Body of pancreas (tissue), 4 donors: Measurements from ENCODE around the gene SRRD. TPM values are rescaled to one million over a fixed set of nuclear protein-coding genes. Genes with fewer than 3 reads are reported as not detected.

Source experiments
- ATAC-seq: fragments of 150-250 bp; one replicate; pipeline ENCODE4 v1.9.1; 2016
- DNase-seq, 4 donors: peaks; one replicate each; pipeline ENCODE4 v3.0.0-alpha.2; 2019
- H3K27ac ChIP-seq, 4 donors: fragments of 200-600 bp; sonication (generic); 1 replicate in 3 of 4; 2 replicates in 1 of 4; pipeline versions ENCODE4 v1.5.1 to v1.6.1; 2016 to 2019; ENCODE audit warnings: mild to moderate bottlenecking in 1 of 4, mixed read lengths in 1 of 4, moderate library complexity in 1 of 4
- H3K27me3 ChIP-seq, 2 donors: fragments of 200-600 bp; sonication (generic); one replicate each; pipeline ENCODE4 v1.6.0; 2016; ENCODE audit warnings: mild to moderate bottlenecking in 1 of 2
- H3K36me3 ChIP-seq, 2 donors: fragments of 200-600 bp; sonication (generic); replicated peaks in 1 of 2; 2 replicates each; pipeline ENCODE4 v1.5.1; 2016; ENCODE audit warnings: low read depth in 2 of 2; ENCODE audit not compliant: insufficient read depth in 1 of 2
- H3K4me1 ChIP-seq: fragments of 200-600 bp; sonication (generic); one replicate; pipeline ENCODE4 v1.6.0; 2016
- H3K4me3 ChIP-seq, 2 donors: fragments of 200-600 bp; sonication (generic); 1 replicate in 1 of 2; 2 replicates in 1 of 2; pipeline ENCODE4 v1.5.1; 2016 to 2019
- H3K9me3 ChIP-seq, 3 donors: fragments of 200-600 bp; sonication (generic); 1 replicate in 2 of 3; 2 replicates in 1 of 3; pipeline ENCODE4 v1.5.1; 2016
- POLR2A ChIP-seq, 3 donors: fragments of 450-650 bp; IDR thresholded peaks; one replicate each; pipeline ENCODE4 v1.6.1; 2016; ENCODE audit warnings: antibody characterized with exemption in 3 of 3, mild to moderate bottlenecking in 2 of 3
- WGBS, 2 donors: methylation state at CpG; one replicate each; pipeline ENCODE4 v1.1.5; 2017; 5-methylcytosine and 5-hydroxymethylcytosine counted together
- intact Hi-C: fragments of 100-400 bp; cut with DNase I; formaldehyde crosslinking; loops from one replicate; pipeline ENCODE4 v1.15.1; 2023
- total RNA-seq, 2 donors: library from RNA; depleted of rRNA; stranded (reverse); fragments of >200 nt; gene quantifications; one replicate each; pipeline ENCODE4 v1.1.0, GENCODE V29; 2016
- TF ChIP-seq, protein P1 (sequence below), 7 experiments: fragments of 450-650 bp in 4 of 7; fragments of 200-600 bp in 3 of 7; sonication (generic) in 3 of 7; IDR thresholded peaks; one replicate each; pipeline ENCODE4 v1.5.1; 2016 to 2019; ENCODE audit warnings: antibody characterized with exemption in 7 of 7

Gene SRRD
- total RNA-seq, 2 donors from 2014 or later, result 5.3 to 7.5 TPM

DNA sequence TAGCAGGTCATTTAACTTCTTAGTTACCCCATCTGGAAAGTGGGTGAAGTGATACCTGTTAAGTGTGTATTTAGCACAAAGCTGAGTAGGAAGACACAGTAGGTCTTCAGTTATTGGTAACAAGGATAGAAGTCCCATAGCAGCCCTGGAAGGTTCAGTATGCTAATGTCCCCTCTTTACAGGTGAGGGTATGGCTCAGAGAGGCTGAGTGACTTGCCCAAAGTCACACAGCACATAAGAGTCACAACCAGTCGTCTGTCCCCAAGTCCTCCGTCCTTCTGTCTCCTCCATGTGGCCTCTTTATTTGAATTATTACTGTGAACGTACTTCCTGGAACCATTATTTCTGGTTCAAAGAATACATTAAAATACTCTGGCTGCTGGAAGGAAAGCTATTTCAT is 44.1 kb upstream of the SRRD start:
- TF ChIP-seq, protein P1, sequence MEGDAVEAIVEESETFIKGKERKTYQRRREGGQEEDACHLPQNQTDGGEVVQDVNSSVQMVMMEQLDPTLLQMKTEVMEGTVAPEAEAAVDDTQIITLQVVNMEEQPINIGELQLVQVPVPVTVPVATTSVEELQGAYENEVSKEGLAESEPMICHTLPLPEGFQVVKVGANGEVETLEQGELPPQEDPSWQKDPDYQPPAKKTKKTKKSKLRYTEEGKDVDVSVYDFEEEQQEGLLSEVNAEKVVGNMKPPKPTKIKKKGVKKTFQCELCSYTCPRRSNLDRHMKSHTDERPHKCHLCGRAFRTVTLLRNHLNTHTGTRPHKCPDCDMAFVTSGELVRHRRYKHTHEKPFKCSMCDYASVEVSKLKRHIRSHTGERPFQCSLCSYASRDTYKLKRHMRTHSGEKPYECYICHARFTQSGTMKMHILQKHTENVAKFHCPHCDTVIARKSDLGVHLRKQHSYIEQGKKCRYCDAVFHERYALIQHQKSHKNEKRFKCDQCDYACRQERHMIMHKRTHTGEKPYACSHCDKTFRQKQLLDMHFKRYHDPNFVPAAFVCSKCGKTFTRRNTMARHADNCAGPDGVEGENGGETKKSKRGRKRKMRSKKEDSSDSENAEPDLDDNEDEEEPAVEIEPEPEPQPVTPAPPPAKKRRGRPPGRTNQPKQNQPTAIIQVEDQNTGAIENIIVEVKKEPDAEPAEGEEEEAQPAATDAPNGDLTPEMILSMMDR (IDR thresholded peaks at IDR 0.05), result no peak
- no peak for TF ChIP-seq POLR2A (IDR thresholded peaks at IDR 0.05)
- no peak overlapping the region for H3K27ac ChIP-seq
- 66 to 78% methylated on average over 3 of the region's 3 CpGs for WGBS, 2 donors
- H3K9me3 ChIP-seq, result no peaks in the 10 kb centered on the region
- no peak overlapping the region for H3K4me3 ChIP-seq
- ATAC-seq, result no peak
- intact Hi-C loops, result no loop called here
- H3K36me3 ChIP-seq, result no peaks in the 10 kb centered on the region
- peaks cover 14% of the 10 kb centered on the region for H3K4me1 ChIP-seq
- no peak for DNase-seq
- no peaks in the 10 kb centered on the region for H3K27me3 ChIP-seq

DNA sequence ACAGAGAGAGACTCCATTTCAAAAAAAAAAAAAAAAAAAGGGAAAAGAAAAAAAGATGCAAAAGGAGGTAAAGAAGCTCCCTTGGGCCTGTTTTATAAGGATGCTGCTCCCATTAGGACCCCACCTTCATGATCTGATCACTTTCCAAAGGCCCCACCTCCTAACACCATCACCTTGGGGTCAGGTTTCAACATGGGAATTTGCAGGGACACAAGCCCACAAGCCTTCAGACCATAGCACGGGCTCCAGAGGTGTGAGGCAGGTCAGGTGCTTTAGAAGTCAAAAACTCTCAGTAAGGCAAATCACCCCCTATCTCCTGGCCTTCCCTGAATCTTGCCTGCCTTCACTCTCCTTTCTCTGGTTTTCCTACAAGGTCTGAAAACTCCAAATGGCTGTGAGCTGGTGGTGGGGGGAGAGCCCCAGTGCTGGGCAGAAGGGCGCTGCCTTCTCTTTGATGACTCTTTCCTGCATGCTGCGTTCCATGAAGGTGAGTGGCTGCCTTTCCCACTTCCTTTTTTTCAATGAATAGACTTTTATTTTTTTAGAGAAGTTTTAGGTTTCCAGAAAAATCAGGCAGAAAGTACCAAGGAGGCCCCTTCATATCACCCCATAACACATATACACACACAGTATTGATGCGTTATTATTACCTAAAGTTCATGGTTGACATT is 41.5 kb upstream of the SRRD start:
- TF ChIP-seq, protein P1 (IDR thresholded peaks at IDR 0.05), result no peak
- TF ChIP-seq POLR2A (IDR thresholded peaks at IDR 0.05), result no peak
- Histone ChIP-seq H3K4me3 (no peak overlapping the region), H3K27me3 (no peaks in the 10 kb centered on the region), H3K36me3 (no peaks in the 10 kb centered on the region), H3K27ac (no peak overlapping the region), H3K9me3 (no peaks in the 10 kb centered on the region), H3K4me1 (peaks cover 4% of the 10 kb centered on the region)
- intact Hi-C loops, result no loop called here
- DNase-seq (no peak), ATAC-seq (no peak)
- WGBS, 2 donors, result 73 to 84% methylated on average over 4 of the region's 4 CpGs

DNA sequence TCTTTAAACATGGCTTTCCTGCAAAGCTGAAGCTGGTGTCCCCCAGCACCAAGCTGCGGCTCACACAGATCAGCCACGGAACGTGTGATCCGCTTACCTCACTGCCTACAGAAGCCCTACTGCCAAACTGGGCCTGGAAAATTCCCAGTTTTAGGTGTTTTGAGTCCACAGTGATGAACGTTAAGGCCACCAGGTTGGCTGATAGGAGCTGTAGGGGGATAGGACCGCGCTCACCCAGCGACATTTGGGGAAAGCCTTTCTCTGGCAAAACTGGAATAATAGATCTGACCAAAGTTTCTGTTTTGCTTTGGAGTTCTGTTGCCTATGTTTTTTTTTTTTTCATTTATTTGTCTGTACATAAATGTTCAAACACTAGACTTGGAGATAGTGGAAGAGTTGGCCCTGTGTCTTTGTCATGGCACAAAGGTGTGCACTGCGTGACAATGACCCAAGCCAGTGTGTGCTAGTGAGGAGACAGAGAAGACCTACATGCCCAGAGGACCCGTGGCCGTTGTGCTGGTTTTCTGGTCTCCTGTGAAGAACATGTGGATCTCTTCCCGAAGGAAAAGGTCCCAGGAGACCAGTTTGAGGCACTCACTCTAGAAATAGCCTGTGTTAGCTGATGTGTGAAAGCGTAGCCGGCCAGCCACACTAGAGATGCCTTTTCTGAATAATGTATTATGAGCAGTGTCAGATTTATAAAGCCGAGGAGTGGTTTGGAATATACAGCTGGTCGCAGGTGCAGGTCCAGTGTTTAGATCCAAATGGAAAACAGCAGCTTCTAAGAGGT is 39.6 kb upstream of the SRRD start:
- Histone ChIP-seq H3K9me3 (no peaks in the 10 kb centered on the region), H3K27ac (no peak overlapping the region), H3K36me3 (no peaks in the 10 kb centered on the region), H3K4me3 (no peak overlapping the region), H3K4me1 (no peaks in the 10 kb centered on the region), H3K27me3 (no peaks in the 10 kb centered on the region)
- intact Hi-C loops, result no loop called here
- DNase-seq, result no peak
- WGBS, 2 donors, result 82 to 87% methylated on average over 15 to 16 of the region's 16 CpGs
- TF ChIP-seq POLR2A (IDR thresholded peaks at IDR 0.05), result no peak
- TF ChIP-seq, protein P1 (IDR thresholded peaks at IDR 0.05), result no peak
- no peak for ATAC-seq

DNA sequence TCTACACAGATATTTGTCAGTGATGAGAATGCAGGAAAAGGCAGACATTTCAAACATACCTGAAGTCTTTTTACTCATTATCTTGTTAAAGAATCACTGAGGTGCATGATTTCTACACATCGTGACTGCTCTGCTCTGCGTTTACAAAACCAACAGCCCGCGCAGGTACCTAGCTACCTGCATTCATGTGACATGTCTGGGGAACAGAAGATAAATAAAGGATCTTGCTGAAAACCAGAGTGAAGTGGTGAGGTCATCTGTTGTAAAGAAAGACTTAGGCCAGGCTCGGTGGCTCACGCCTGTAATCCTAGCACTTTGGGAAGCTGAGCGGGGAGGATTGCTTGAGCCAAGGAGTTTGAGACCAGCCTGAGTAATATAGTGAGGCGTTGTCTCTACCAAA is 38.9 kb upstream of the SRRD start:
- no peak for ATAC-seq
- WGBS, 2 donors, result 78 to 79% methylated on average over 8 of the region's 8 CpGs
- H3K4me1 ChIP-seq, result no peaks in the 10 kb centered on the region

More for the DNA sequence above, 38.9 kb upstream of the SRRD start:
- H3K36me3 ChIP-seq, result no peaks in the 10 kb centered on the region
- no peak overlapping the region for H3K27ac ChIP-seq
- DNase-seq, result no peak
- no peaks in the 10 kb centered on the region for H3K27me3 ChIP-seq
- H3K4me3 ChIP-seq, result no peak overlapping the region
- intact Hi-C loops, result no loop called here
- H3K9me3 ChIP-seq, result no peaks in the 10 kb centered on the region
- TF ChIP-seq, protein P1 (IDR thresholded peaks at IDR 0.05), result no peak
- no peak for TF ChIP-seq POLR2A (IDR thresholded peaks at IDR 0.05)
